IMR-90 (cell line): ENCODE data around the gene CBL. TPM values are rescaled to one million over a fixed set of nuclear protein-coding genes. Genes with fewer than 3 reads are reported as not detected.

Experiments
- ATAC-seq: fragments of 200-7000 bp; cut with Tn5 transposase; 2 replicates; pipeline ENCODE4 v1.9.1; 2020; ENCODE audit warnings: low read depth, mild to moderate bottlenecking, moderate library complexity
- BruUV-seq: library from RNA; stranded (reverse); fragments of 400-500 nt; replicated peaks from 2 replicates; lab custom pipeline; 2021; lab: Mats Ljungman, UMichigan
- CTCF ChIA-PET: fragments of 300-600 bp; formaldehyde crosslinking; extraction: SDS; loops from one replicate; lab custom pipeline; 2021; ENCODE audit warnings: antibody characterized with exemption; lab: Yijun Ruan, JAX
- POLR2A ChIA-PET: fragments of 300-600 bp; sonication (Branson Sonifier 250); formaldehyde crosslinking; loops from one replicate; lab custom pipeline; 2022; ENCODE audit warnings: antibody characterized with exemption; ENCODE audit not compliant: unreplicated experiment; lab: Charles Lee
- DNase-seq: peaks from one replicate; pipeline ENCODE4 v3.0.0; 2013
- H2AFZ ChIP-seq: replicated peaks from 2 replicates; pipeline ENCODE3; 2013; ENCODE audit warnings: low read length, mild to moderate bottlenecking; ENCODE audit not compliant: poor library complexity
- H2AK5ac ChIP-seq: 2 replicates; pipeline ENCODE4 v1.6.1; 2013; ENCODE audit warnings: low read depth, low read length, inconsistent platforms
- H2AK9ac ChIP-seq: replicated peaks from 2 replicates; pipeline ENCODE3; 2013; ENCODE audit warnings: mild to moderate bottlenecking, low read depth, low read length, moderate library complexity; ENCODE audit not compliant: poor library complexity
- H2BK120ac ChIP-seq: 2 replicates; pipeline ENCODE4 v1.6.1; 2013; ENCODE audit warnings: low read depth, low read length, inconsistent platforms
- H2BK15ac ChIP-seq: 3 replicates; pipeline ENCODE4 v1.6.1; 2013; ENCODE audit warnings: low read depth, low read length, inconsistent platforms
- H2BK20ac ChIP-seq: 2 replicates; pipeline ENCODE4 v1.6.1; 2013; ENCODE audit warnings: low read depth, mild to moderate bottlenecking, inconsistent platforms, low read length, moderate library complexity
- H2BK5ac ChIP-seq: 2 replicates; pipeline ENCODE4 v1.6.1; 2013; ENCODE audit warnings: mild to moderate bottlenecking, low read depth, low read length, inconsistent platforms; ENCODE audit not compliant: poor library complexity, severe bottlenecking
- H3K14ac ChIP-seq: replicated peaks from 2 replicates; pipeline ENCODE4 v1.6.1; 2013; ENCODE audit warnings: low read depth, low read length, inconsistent platforms
- H3K18ac ChIP-seq: 2 replicates; pipeline ENCODE4 v1.6.1; 2013; ENCODE audit warnings: low read depth, low read length, control low read depth
- H3K23ac ChIP-seq: 2 replicates; pipeline ENCODE4 v1.6.1; 2013; ENCODE audit warnings: low read depth, low read length, inconsistent platforms
- H3K27ac ChIP-seq: 2 replicates; pipeline ENCODE4 v1.5.1; 2013; ENCODE audit warnings: mild to moderate bottlenecking, control low read depth, low read length; ENCODE audit not compliant: insufficient read depth
- H3K27me3 ChIP-seq: 2 replicates; pipeline ENCODE4 v1.6.1; 2013; ENCODE audit warnings: low read length; ENCODE audit not compliant: control insufficient read depth, insufficient read depth
- H3K36me3 ChIP-seq: 2 replicates; pipeline ENCODE4 v1.6.1; 2013; ENCODE audit warnings: low read length, mixed read lengths; ENCODE audit not compliant: control insufficient read depth, insufficient read depth
- H3K4ac ChIP-seq: 2 replicates; pipeline ENCODE4 v1.6.1; 2013; ENCODE audit warnings: low read depth, low read length, inconsistent platforms
- H3K4me1 ChIP-seq: 2 replicates; pipeline ENCODE4 v1.6.1; 2013; ENCODE audit warnings: low read length, mixed read lengths; ENCODE audit not compliant: control insufficient read depth, insufficient read depth
- H3K4me2 ChIP-seq: 2 replicates; pipeline ENCODE4 v1.6.1; 2013; ENCODE audit warnings: low read depth, mild to moderate bottlenecking, control low read depth, low read length, moderate library complexity
- H3K4me3 ChIP-seq: 2 replicates; pipeline ENCODE4 v1.5.1; 2013; ENCODE audit warnings: low read depth, mild to moderate bottlenecking, control low read depth, low read length, moderate library complexity; ENCODE audit not compliant: insufficient read depth
- H3K56ac ChIP-seq: 2 replicates; pipeline ENCODE4 v1.6.1; 2013; ENCODE audit warnings: low read length, inconsistent platforms; ENCODE audit not compliant: insufficient read depth; ENCODE audit errors: extremely low read depth
- H3K79me1 ChIP-seq, 2 experiments: 2 replicates each; pipeline ENCODE4 v1.6.1; 2013; ENCODE audit warnings: low read length in 2 of 2, inconsistent platforms in 1 of 2, low read depth in 1 of 2
- H3K9ac ChIP-seq: 2 replicates; pipeline ENCODE4 v1.6.1; 2013; ENCODE audit warnings: low read depth, low read length, control low read depth
- H3K9me1 ChIP-seq: 2 replicates; pipeline ENCODE4 v1.6.1; 2013; ENCODE audit warnings: low read length, inconsistent platforms; ENCODE audit not compliant: insufficient read depth
- H3K9me3 ChIP-seq: 2 replicates; pipeline ENCODE4 v1.6.1; 2013; ENCODE audit warnings: low read length; ENCODE audit not compliant: control insufficient read depth, insufficient read depth
- H4K20me1 ChIP-seq: 2 replicates; pipeline ENCODE4 v1.6.1; 2013; ENCODE audit warnings: low read length, inconsistent platforms; ENCODE audit not compliant: insufficient read depth
- H4K5ac ChIP-seq: 2 replicates; pipeline ENCODE4 v1.6.1; 2013; ENCODE audit warnings: mild to moderate bottlenecking, low read depth, low read length, control low read depth
- H4K8ac ChIP-seq, 2 experiments: 2 replicates each; pipeline ENCODE4 v1.6.1; 2013; ENCODE audit warnings: low read depth in 2 of 2, low read length in 2 of 2, control low read depth in 1 of 2, inconsistent platforms in 1 of 2
- H4K91ac ChIP-seq: 2 replicates; pipeline ENCODE4 v1.6.1; 2013; ENCODE audit warnings: low read depth, low read length, inconsistent platforms; ENCODE audit not compliant: insufficient read depth
- BHLHE40 ChIP-seq: fragments of 150-350 bp; IDR thresholded peaks from 2 replicates; pipeline ENCODE4 v1.6.1; 2016; ENCODE audit warnings: mild to moderate bottlenecking, low read depth, low read length
- CEBPB ChIP-seq: IDR thresholded peaks from 2 replicates; pipeline ENCODE4 v1.6.1; 2012; ENCODE audit warnings: low read depth, low read length, improper control_type of control experiment
- CHD1 ChIP-seq: IDR thresholded peaks from 2 replicates; pipeline ENCODE4 v1.6.1; 2012; ENCODE audit warnings: low read depth, low read length, improper control_type of control experiment
- FOS ChIP-seq: fragments of 150-350 bp; IDR thresholded peaks from 2 replicates; pipeline ENCODE4 v1.6.1; 2016; ENCODE audit warnings: low read depth, low read length
- MAFK ChIP-seq: IDR thresholded peaks from 2 replicates; pipeline ENCODE4 v1.6.1; 2012; ENCODE audit warnings: low read depth, low read length, improper control_type of control experiment
- MXI1 ChIP-seq: IDR thresholded peaks from 2 replicates; pipeline ENCODE4 v1.6.1; 2012; ENCODE audit warnings: low read depth, mild to moderate bottlenecking, low read length, moderate library complexity, borderline replicate concordance
- NFE2L2 ChIP-seq: fragments of 150-350 bp; IDR thresholded peaks from 2 replicates; pipeline ENCODE4 v1.6.1; 2016; ENCODE audit warnings: low read depth, mild to moderate bottlenecking, low read length
- RCOR1 ChIP-seq: IDR thresholded peaks from 2 replicates; pipeline ENCODE4 v1.6.1; 2012; ENCODE audit warnings: mild to moderate bottlenecking, low read length, improper control_type of control experiment; ENCODE audit not compliant: insufficient replicate concordance
- RFX5 ChIP-seq: IDR thresholded peaks from 2 replicates; pipeline ENCODE4 v1.8.0; 2012; ENCODE audit warnings: low read depth, mild to moderate bottlenecking, low read length, moderate library complexity
- WGBS, 2 experiments: methylation state at CpG; one replicate each; pipeline versions ENCODE4 v1.1.5 to v1.1.7; 2013; ENCODE audit warnings: missing lambda C conversion rate in 2 of 2; ENCODE audit not compliant: insufficient read length in 1 of 2; ENCODE audit errors: extremely low coverage in 2 of 2; 5-methylcytosine and 5-hydroxymethylcytosine counted together
- dilution Hi-C: fragments of 300-500 bp; cut with HindIII; formaldehyde crosslinking; loops from one replicate; pipeline ENCODE4 v1.14.3; 2018; ENCODE audit warnings: low sequenced_read_pairs; ENCODE audit not compliant: unreplicated experiment
- in situ Hi-C: fragments of 300-500 bp; cut with MboI; formaldehyde crosslinking; loops from 3 replicates; pipeline ENCODE4 v1.14.3; 2019; ENCODE audit warnings: low sequenced_read_pairs, inconsistent platforms, mixed read lengths
- intact Hi-C: fragments of 100-400 bp; cut with micrococcal nuclease; formaldehyde crosslinking; loops from 2 replicates; pipeline ENCODE4 v1.10.0; 2022
- polyA plus RNA-seq, 3 experiments: library from polyadenylated mRNA; depleted of rRNA; stranded (reverse); fragments of >200 nt; gene quantifications; 2 replicates each; pipeline ENCODE4 v1.2.3, GENCODE V29; 2012; ENCODE audit warnings: low replicate concordance in 1 of 3
- total RNA-seq: library from RNA; depleted of rRNA; stranded (reverse); fragments of >200 nt; gene quantifications from 2 replicates; pipeline ENCODE4 v1.2.3, GENCODE V29; 2012
- TF ChIP-seq, protein P1 (sequence below): fragments of 150-350 bp; IDR thresholded peaks from 2 replicates; pipeline ENCODE4 v1.6.1; 2017; ENCODE audit warnings: mild to moderate bottlenecking, antibody characterized with exemption, low read length, low read depth
- TF ChIP-seq, protein P2 (sequence below): fragments of 150-350 bp; IDR thresholded peaks from 2 replicates; pipeline ENCODE4 v1.6.1; 2016; ENCODE audit warnings: low read depth, mild to moderate bottlenecking, low read length, moderate library complexity, borderline replicate concordance

CBL gene
- total and polyA plus RNA-seq, 2 of the 4 experiments (the other 2 are of a cell fraction), result 6.1 to 11.8 TPM

- Histone ChIP-seq H4K20me1 (peaks cover 48% of the 10 kb centered on the region), H2BK20ac (no peak overlapping the region), H2AK5ac (no peak overlapping the region), H3K27me3 (no peaks in the 10 kb centered on the region), H2BK120ac (no peak overlapping the region), H3K56ac (no peak overlapping the region), H3K4ac (no peak overlapping the region), H3K9ac (no peak overlapping the region), H2BK15ac (no peak overlapping the region), H3K4me3 (no peak overlapping the region), H3K23ac (0 out of 2 replicates have a peak overlapping the region, but pooled peaks have one; percentile 31), H3K79me1 (peaks cover 6 to 50% of the 10 kb centered on the region in 2 experiments; a peak in 3 of 4 replicates), H3K36me3 (no peaks in the 10 kb centered on the region), H4K5ac (no peak overlapping the region), H3K9me1 (peaks cover 9% of the 10 kb centered on the region), H3K27ac (no peak overlapping the region), H2AFZ (no peak overlapping the region), H3K4me2 (0 out of 2 replicates have a peak overlapping the region, but pooled peaks have one; percentile 41), H4K8ac (no peak overlapping the region), H3K14ac (0 out of 2 replicates have a peak overlapping the region, but pooled peaks have one; percentile 60), H2BK5ac (no peak overlapping the region), H2AK9ac (no peak overlapping the region), H3K18ac (no peak overlapping the region), H4K91ac (no peak overlapping the region), H3K4me1 (peaks cover 5% of the 10 kb centered on the region), H3K9me3 (no peaks in the 10 kb centered on the region)
- ChIA-PET POLR2A (no interaction called here), CTCF (interaction anchor here (0.6 kb wide), 2 partner anchors 44 to 160 kb away, joined by 4 read pairs; no protein-coding TSS in a partner anchor)
- WGBS, 2 experiments, result no CpG with 5 or more reads among the region's 3 CpGs
- no TSS peak for BruUV-seq
- DNase-seq (no peak), ATAC-seq (no peak)
- in situ Hi-C loops (no loop called here), dilution Hi-C loops (no loop called here), intact Hi-C loops (no loop called here)
- TF ChIP-seq RCOR1, result no peak
- TF ChIP-seq, protein P1, sequence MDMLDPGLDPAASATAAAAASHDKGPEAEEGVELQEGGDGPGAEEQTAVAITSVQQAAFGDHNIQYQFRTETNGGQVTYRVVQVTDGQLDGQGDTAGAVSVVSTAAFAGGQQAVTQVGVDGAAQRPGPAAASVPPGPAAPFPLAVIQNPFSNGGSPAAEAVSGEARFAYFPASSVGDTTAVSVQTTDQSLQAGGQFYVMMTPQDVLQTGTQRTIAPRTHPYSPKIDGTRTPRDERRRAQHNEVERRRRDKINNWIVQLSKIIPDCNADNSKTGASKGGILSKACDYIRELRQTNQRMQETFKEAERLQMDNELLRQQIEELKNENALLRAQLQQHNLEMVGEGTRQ, result no peak
- TF ChIP-seq FOS, result no peak
- no peak for TF ChIP-seq RFX5
- no peak for TF ChIP-seq BHLHE40
- TF ChIP-seq, protein P2, sequence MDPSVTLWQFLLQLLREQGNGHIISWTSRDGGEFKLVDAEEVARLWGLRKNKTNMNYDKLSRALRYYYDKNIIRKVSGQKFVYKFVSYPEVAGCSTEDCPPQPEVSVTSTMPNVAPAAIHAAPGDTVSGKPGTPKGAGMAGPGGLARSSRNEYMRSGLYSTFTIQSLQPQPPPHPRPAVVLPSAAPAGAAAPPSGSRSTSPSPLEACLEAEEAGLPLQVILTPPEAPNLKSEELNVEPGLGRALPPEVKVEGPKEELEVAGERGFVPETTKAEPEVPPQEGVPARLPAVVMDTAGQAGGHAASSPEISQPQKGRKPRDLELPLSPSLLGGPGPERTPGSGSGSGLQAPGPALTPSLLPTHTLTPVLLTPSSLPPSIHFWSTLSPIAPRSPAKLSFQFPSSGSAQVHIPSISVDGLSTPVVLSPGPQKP, result no peak
- no peak for TF ChIP-seq MXI1
- TF ChIP-seq MAFK, result no peak
- TF ChIP-seq CEBPB, result no peak
- TF ChIP-seq NFE2L2, result no peak
- no peak for TF ChIP-seq CHD1
These were observed 3.9 kb downstream of the CBL start for GRCh38 chr11:119210050-119210449.
